ENCODE data around the gene PPARD. TPM values are rescaled to one million over a fixed set of nuclear protein-coding genes. Genes with fewer than 3 reads are reported as not detected.

The PPARD gene
- total RNA-seq, 1 donor from 2014 or later: 8.2 TPM

GRCh38 chr6:35474131-35474941, 132.0 kb downstream of the PPARD start:
- no peak for DNase-seq (ENCODE audit: low read depth)
- no peak for TF ChIP-seq CTCF (conservative IDR thresholded peaks at IDR 0.05; ENCODE audit: low read depth, low read length)
- H3K4me3 ChIP-seq (ENCODE audit: low read depth, low read length): no peak overlapping the region

DNA sequence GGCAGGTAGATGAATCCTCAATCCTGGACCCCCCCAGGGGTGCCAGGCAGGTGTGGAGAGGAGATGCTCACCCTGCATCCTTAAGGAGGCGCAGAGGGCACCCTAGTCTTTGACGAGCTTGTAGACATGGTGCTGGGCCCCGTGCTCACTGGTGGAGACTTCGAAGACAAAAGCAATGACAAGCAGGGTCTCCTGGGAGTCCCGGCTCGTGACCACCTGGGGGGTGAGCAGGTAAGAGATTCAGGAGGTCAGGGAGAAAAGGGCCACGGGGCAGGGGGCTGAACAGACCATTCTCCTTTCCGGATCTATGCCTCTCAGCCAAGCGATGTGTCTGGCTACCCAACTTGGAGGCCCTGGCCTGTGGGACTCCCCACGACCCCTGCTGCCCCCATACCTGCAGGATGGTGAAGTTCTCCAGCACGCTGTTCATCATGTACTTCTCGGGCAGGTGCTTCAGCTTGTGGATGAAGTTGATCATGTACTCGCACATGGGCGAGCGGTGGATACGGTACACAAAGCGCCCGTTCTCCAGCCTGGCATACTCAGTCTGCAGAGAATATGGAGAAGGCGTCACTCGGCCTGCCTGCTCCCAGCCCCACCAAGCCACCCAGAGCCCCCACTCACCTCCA, 132.7 kb downstream of the PPARD start:
- TF ChIP-seq CTCF (conservative IDR thresholded peaks at IDR 0.05; ENCODE audit: low read depth, low read length): no peak
- no peak for DNase-seq (ENCODE audit: low read depth)
- H3K4me3 ChIP-seq (ENCODE audit: low read depth, low read length): no peak overlapping the region

- no peak for DNase-seq (ENCODE audit: low read depth)
- TF ChIP-seq CTCF (conservative IDR thresholded peaks at IDR 0.05; ENCODE audit: low read depth, low read length): no peak
- no peak overlapping the region for H3K4me3 ChIP-seq (ENCODE audit: low read depth, low read length)
Measured at GRCh38 chr6:35475573-35475972, 133.2 kb downstream of the PPARD start.

DNA sequence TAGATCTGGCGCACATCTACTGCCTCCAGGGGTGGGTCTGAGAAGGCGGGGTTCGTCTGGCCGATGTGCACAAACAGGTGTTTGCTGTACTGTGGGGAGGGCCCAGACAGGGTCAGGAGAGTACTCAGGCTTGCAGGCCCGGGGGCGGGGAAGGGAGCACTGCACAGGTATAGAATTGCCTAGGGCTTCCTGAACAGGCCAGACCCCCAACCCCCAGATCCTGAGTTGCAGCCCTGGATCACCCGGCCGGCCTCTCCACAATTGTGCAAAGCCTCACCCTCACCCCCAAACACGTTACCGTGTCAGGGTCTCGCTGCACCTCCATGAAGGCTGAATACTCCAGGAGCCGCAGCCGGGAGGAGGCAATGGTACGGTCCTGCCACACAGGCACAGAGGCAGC, 133.6 kb downstream of the PPARD start:
- no peak for DNase-seq (ENCODE audit: low read depth)
- H3K4me3 ChIP-seq (ENCODE audit: low read depth, low read length): no peak overlapping the region
- no peak for TF ChIP-seq CTCF (conservative IDR thresholded peaks at IDR 0.05; ENCODE audit: low read depth, low read length)

GRCh38 chr6:35477028-35477427, 134.7 kb downstream of the PPARD start:
- H3K4me3 ChIP-seq (ENCODE audit: low read depth, low read length): no peak overlapping the region
- TF ChIP-seq CTCF (conservative IDR thresholded peaks at IDR 0.05; ENCODE audit: low read depth, low read length): no peak
- no peak for DNase-seq (ENCODE audit: low read depth)

Other genes starting within 250 kb of the PPARD start
- gene TCP11, start 201.2 kb upstream of the PPARD start, total RNA-seq: 0.29 TPM in 1 of 2 replicates, not detected in the other
- gene SCUBE3, start 128.6 kb upstream of the PPARD start, total RNA-seq: 0.51 and 1.2 TPM in 2 replicates
- 11.5 and 15.9 TPM in 2 replicates for gene ZNF76, start 82.8 kb upstream of the PPARD start, total RNA-seq
- gene DEF6, start 44.7 kb upstream of the PPARD start, total RNA-seq: 4.2 and 6.0 TPM in 2 replicates
- gene FANCE, start 109.8 kb downstream of the PPARD start, total RNA-seq: 7.5 and 14.9 TPM in 2 replicates
- 1,618 and 1,772 TPM in 2 replicates for gene RPL10A, start 125.8 kb downstream of the PPARD start, total RNA-seq
- 15.3 and 19.1 TPM in 2 replicates for gene TEAD3, start 154.5 kb downstream of the PPARD start, total RNA-seq
- not detected in 2 replicates for gene TULP1, start 170.3 kb downstream of the PPARD start, total RNA-seq